RWPE1 (cell line): Measurements from ENCODE around the gene GLTPD2.

ENCODE experiments used
- CTCF ChIA-PET: fragments of 350-600 bp; sonication (Branson Sonifier 250); formaldehyde crosslinking; extraction: SDS; loops from one replicate; lab custom pipeline; 2021; lab: Yijun Ruan, JAX
- POLR2A ChIA-PET: fragments of 400-600 bp; formaldehyde crosslinking; extraction: SDS; loops from one replicate; lab custom pipeline; 2020; ENCODE audit warnings: antibody characterized with exemption; ENCODE audit not compliant: low non-redundant PET; lab: Yijun Ruan, JAX
- DNase-seq: peaks from one replicate; pipeline ENCODE4 v3.0.0; 2012; ENCODE audit warnings: low spot score
- H3K27ac ChIP-seq: fragments of 450-650 bp; 2 replicates; pipeline ENCODE4 v1.5.1; 2017
- CTCF ChIP-seq: fragments of 450-650 bp; conservative IDR thresholded peaks from 2 replicates; pipeline ENCODE4 v1.5.1; 2017; ENCODE audit warnings: low read depth, mild to moderate bottlenecking

Gene GLTPD2

GRCh38 chr17:4786516-4786915, 2.2 kb upstream of the GLTPD2 start:
- POLR2A ChIA-PET = no interaction called here
- no peak for DNase-seq
- CTCF ChIA-PET = interaction anchor here (0.7 to 1.0 kb wide), 4 partner anchors 52 to 117 kb away, joined by 3 to 5 read pairs (median 4); partner anchors contain the start of genes CHRNE and MED11

GRCh38 chr17:4788159-4788806, 481 bp upstream of the GLTPD2 start:
- CTCF ChIA-PET = interaction anchor here (0.5 to 1.1 kb wide), 6 partner anchors 32 to 572 kb away, joined by 3 to 5 read pairs (median 4); no protein-coding TSS in a partner anchor
- POLR2A ChIA-PET = interaction anchor here (0.5 kb wide), 1 partner anchor 24 kb away, joined by 3 read pairs; no protein-coding TSS in a partner anchor
- no peak for TF ChIP-seq CTCF
- H3K27ac ChIP-seq = peak overlapping the region; percentile 100
- no peak for DNase-seq

More at GRCh38 chr17:4786516-4786915, 2.2 kb upstream of the GLTPD2 start:
- H3K27ac ChIP-seq = peak overlapping the region; percentile 28; the same call in 1 of the 2 replicates
- no peak for TF ChIP-seq CTCF

- POLR2A ChIA-PET = no interaction called here
- CTCF ChIA-PET = interaction anchor here (0.6 to 2.2 kb wide), 26 partner anchors 11 to 604 kb away, joined by 3 to 19 read pairs (median 4); partner anchors contain the start of genes ARRB2, CHRNE, MED11 and PLD2
- peak overlapping the region; percentile 100 for H3K27ac ChIP-seq
Measured at GRCh38 chr17:4789701-4789950, 862 bp downstream of the GLTPD2 start.

GRCh38 chr17:4789951-4790704, 1.4 kb downstream of the GLTPD2 start:
- DNase-seq = peak; percentile 94
- CTCF ChIA-PET = interaction anchor here (0.6 to 2.2 kb wide), 34 partner anchors 11 to 605 kb away, joined by 3 to 19 read pairs (median 4); partner anchors contain the start of genes ARRB2, C17orf107, CHRNE and MED11
- POLR2A ChIA-PET = interaction anchor here (0.6 to 1.0 kb wide), 3 partner anchors 60 to 150 kb away, joined by 3 to 6 read pairs (median 3); partner anchors contain the start of genes RNF167 and SLC25A11
- H3K27ac ChIP-seq = peak overlapping the region; percentile 100
- TF ChIP-seq CTCF = peak; percentile 86

More at GRCh38 chr17:4789701-4789950, 862 bp downstream of the GLTPD2 start:
- peak; percentile 25 for DNase-seq
- TF ChIP-seq CTCF = no peak

- ChIA-PET CTCF (interaction anchor here (0.6 to 2.2 kb wide), 16 partner anchors 16 to 214 kb away, joined by 3 to 19 read pairs (median 5); partner anchors contain the start of genes ARRB2, C17orf107, CHRNE and PLD2), POLR2A (interaction anchor here (0.6 to 1.0 kb wide), 3 partner anchors 60 to 149 kb away, joined by 3 to 6 read pairs (median 3); partner anchors contain the start of genes RNF167 and SLC25A11)
- TF ChIP-seq CTCF = no peak
- peak overlapping the region; percentile 100 for H3K27ac ChIP-seq
- DNase-seq = no peak
Measured at GRCh38 chr17:4790705-4791088, 1.9 kb downstream of the GLTPD2 start.

- CTCF ChIA-PET = no interaction called here
- POLR2A ChIA-PET = no interaction called here
- peak overlapping the region; percentile 84 for H3K27ac ChIP-seq
- no peak for DNase-seq
- TF ChIP-seq CTCF = no peak
Measured at GRCh38 chr17:4795168-4795567, 6.4 kb downstream of the GLTPD2 start.
